ENCODE measurements around the gene DCC.

Gene DCC

GRCh38 chr18:53268455-53268854, 928.5 kb downstream of the DCC start:
- no peak for DNase-seq

- no peak for DNase-seq
These were observed 941.4 kb downstream of the DCC start for GRCh38 chr18:53281406-53281805.

DNA sequence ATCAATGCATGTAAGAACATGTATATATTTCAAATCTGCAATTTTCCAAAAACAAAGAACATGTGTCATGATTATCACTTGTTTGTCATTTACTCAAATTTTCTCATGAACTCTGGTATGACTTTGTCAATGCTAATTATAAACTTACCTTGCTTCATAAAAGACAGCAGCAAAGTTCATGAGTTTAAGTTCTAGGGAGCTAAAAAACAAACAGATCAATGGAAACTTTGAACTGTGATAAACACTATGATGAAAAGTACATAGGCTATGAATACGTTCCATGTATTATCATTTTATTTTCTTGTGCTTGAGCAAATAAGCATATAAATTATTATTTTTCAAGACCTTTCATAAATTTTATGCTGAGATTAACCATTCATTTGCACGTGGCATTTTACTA, 943.7 kb downstream of the DCC start:
- no peak for DNase-seq

GRCh38 chr18:53305461-53305860, 965.5 kb downstream of the DCC start:
- DNase-seq = no peak

DNA sequence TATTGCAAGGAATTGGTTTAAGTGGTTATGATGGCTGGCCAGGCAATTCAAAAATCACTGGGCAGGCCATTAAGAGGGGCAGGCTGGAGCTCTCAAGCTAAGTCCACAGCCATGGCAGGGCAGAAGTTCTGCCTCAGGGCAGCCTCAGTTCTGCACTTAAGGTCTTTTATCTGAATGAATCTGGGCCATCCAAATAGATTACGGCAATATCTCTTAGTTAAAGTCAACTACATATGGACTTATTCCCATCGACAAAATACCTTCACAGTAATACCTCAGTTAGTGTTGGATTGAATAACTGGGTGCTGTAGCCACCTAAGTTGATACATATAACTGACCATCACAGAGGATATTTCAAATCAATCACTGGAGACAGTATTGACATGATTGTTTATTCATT, 979.6 kb downstream of the DCC start:
- DNase-seq = no peak

GRCh38 chr18:53322163-53322562, 982.2 kb downstream of the DCC start:
- no peak for DNase-seq

GRCh38 chr18:53324353-53324752, 984.4 kb downstream of the DCC start:
- DNase-seq = no peak

- DNase-seq = no peak
These were observed 1020.8 kb downstream of the DCC start for GRCh38 chr18:53360501-53361443.

DNA sequence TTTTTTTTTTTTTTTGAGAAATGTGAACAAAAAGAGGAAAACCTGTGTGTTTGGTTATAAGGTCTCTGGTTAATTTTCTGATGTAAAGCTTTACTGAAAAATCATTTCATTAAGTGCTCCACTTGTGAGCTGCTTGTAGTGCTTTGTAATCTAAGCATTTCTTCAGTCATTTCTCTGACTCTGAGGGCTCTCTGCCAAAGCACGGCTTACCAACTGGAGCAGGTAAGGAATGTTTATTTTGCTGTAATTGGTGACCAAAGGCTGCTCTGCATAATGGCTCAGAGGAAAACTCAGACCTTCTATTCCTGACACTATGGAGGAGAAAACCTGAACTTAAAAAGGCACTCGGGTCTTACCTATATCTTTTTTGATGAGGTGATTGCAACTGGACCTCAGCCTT, 1035.6 kb downstream of the DCC start:
- no peak for DNase-seq

DNA sequence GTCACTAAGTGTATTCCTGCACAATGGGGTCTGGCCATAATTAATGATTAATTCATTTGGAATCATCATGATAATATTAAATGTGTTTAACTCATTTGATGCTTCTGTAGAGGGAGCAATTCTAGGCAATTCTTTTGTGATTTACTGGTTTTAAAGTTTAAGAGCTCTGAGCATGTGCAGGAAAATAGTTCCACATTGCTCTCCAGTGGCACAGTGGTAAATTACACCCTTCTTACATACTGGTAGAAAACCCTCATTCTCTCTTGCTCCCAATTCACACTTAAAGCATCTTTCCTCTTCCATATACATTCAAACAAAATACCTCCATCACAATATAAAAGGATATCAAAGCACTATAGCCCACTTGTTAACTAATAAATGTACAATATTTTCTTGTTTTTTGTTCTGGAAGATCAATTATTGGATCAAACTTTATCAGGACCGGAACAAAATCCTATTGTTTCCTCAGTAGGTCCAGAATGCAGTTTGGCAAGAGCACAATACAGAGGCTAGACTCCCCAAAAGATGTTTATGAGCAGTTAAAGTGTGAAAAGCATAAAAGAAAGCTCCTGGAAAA, 1040.2 kb downstream of the DCC start:
- DNase-seq = no peak

GRCh38 chr18:53382870-53383269, 1042.9 kb downstream of the DCC start:
- DNase-seq = no peak

GRCh38 chr18:53385889-53386288, 1045.9 kb downstream of the DCC start:
- no peak for DNase-seq

DNA sequence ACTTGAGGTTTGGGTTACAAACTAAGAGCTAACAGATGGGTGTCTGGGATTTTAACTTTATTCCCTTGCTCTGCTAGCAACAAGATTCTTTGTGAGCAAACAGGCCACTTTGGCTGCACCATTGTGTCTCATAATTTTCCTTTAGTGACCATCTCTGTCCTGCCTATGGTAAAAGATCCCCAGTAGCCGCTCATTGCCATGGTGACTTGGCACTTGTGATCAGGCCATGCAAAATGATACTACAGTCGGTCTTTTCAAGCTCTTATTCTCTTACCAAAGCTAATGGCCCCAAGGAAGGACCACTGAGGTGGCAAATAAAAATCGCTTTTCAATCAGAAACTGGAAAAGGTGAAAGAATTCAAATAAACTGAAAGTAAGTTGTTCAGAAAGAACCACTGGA, 1047.6 kb downstream of the DCC start:
- no peak for DNase-seq

DNA sequence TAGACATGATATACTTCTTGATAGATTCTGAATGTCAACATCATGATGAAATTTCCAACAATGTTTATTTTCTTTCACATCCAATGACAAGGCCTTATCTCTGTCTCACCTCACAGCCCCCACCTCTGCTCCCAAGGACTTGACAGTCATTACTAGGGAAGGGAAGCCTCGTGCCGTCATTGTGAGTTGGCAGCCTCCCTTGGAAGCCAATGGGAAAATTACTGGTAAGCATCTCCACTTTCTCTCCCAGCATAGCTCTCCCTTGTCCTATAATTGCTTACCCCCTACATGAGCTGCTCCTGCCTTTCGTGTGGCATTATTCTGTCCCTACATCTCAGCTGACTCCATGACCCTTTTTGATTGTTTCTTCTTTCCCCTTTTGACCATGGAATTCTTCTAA, 1062.7 kb downstream of the DCC start:
- DNase-seq = no peak

GRCh38 chr18:53408271-53408670, 1068.3 kb downstream of the DCC start:
- DNase-seq = no peak

- no peak for DNase-seq
These were observed 1071.5 kb downstream of the DCC start for GRCh38 chr18:53411511-53411910.

GRCh38 chr18:53417003-53417402, 1077.0 kb downstream of the DCC start:
- no peak for DNase-seq

- DNase-seq = no peak
These were observed 1081.9 kb downstream of the DCC start for GRCh38 chr18:53421869-53422268.

DNA sequence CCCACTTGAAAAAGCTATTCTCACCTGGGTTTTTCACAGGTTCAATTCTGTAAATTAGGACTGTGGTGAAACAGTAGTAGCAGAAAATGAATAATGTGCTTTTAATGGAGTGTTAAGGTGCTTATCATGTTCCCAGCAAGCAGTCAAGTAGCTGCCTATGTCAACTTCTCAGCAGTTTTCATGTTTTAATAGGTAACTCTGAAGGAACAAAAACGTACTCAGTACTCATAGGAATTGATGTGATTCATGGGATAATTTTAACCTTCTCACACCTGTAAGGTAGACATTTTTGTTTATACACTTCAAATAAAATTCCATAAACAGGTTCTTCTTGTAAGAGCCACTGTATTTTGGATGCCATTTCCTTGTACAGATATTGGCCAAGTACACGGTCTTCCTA, 1082.9 kb downstream of the DCC start:
- DNase-seq = no peak

- DNase-seq = no peak
These were observed 1086.7 kb downstream of the DCC start for GRCh38 chr18:53426666-53427184.

GRCh38 chr18:53441761-53442414, 1101.9 kb downstream of the DCC start:
- no peak for DNase-seq

DNA sequence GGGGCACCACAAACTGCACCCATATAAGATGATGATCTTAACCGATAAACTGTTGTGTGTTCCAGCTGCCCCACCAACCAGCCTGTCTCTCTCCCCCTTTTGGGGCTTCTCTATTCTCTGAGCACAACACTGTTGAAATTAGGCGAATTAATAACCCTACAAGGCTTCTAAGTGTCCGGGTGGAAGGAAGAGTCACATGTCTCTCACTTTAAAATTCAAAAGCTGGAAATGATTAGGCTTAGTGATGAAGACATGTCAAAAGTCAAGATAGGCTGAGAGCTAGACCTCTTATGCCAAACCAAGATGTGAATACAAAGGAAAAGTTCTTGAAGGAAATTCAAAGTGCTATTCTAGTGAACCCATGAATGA, 1102.4 kb downstream of the DCC start:
- DNase-seq = no peak

DNA sequence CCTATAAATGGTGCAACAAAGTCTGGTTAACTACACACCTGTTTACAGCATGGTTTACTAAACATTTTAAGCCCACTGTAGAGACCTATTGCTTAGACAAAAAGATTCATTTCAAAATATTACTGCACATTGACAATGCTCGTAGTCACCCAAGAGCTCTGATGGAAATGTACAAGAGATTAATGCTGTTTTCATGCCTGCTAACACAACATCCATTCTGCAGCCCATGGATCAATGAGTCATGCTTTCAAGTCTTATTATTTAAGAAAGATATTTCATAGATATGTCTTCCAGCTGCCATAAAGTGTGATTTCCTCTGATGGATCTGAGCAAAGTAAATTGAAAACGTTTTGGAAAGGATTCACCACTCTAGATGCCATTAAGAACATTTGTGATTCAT, 1103.3 kb downstream of the DCC start:
- DNase-seq = no peak

GRCh38 chr18:53443831-53444230, 1103.8 kb downstream of the DCC start:
- DNase-seq = no peak

Data from activated CD4-positive, alpha-beta T cell treated with anti-CD3 and anti-CD28 coated beads, Interleukin-2, amount 50 U/mL, for 1 hour (primary cell).